RCC 7860 (cell line): Measurements from ENCODE around the gene PRKCB.

ENCODE experiments used
- DNase-seq: peaks from one replicate; pipeline ENCODE4 v3.0.0-alpha.2; 2015; ENCODE audit warnings: low spot score
- FAIRE-seq: peaks from 2 replicates; lab custom pipeline; 2012; peaks lifted over from hg19 to GRCh38; lab: Jason Lieb, UNC

The PRKCB gene

DNA sequence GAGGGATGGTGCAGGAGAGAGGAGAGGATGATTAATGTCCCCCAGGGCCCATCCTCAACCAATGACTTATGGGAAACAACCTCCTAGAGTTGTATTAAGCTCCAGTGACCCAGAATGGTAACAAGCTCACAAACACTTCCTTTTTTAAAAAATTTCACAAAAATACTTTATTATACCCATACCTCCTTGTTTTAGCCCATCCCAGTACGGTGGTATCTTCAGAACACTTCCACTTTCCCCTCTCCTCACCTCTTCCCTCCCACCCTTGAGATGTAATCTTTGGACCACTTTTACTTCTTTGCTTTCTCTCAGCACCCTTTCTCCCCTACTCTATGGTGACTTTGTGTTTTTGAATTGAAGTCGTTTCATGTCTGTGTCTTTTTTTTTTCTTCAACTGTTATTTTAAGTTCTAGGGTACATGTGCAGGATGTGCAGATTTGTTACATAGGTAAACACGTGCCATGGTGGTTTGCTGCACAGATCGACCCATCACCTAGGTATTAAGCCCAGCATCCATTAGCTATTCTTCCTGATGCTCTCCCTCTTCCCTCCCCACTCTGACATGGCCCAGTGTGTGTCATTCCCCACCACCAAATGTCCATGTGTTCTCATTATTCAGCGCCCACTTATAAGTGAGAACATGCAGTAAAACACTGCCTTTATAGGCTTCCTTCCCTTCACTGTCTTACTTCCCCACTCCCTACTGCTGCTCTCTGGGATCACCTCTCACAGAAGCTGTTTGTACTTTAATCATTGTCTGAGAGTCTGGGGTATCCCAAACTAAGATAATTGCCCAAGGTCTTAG, 124.5 kb downstream of the PRKCB start:
- FAIRE-seq: no peak

GRCh38 chr16:23962001-23962400, 126.2 kb downstream of the PRKCB start:
- no peak for FAIRE-seq

More for the DNA sequence above, 124.5 kb downstream of the PRKCB start:
- DNase-seq: no peak

GRCh38 chr16:23964136-23964535, 128.4 kb downstream of the PRKCB start:
- FAIRE-seq (no peak), DNase-seq (no peak)

More at GRCh38 chr16:23962001-23962400, 126.2 kb downstream of the PRKCB start:
- DNase-seq: no peak

DNA sequence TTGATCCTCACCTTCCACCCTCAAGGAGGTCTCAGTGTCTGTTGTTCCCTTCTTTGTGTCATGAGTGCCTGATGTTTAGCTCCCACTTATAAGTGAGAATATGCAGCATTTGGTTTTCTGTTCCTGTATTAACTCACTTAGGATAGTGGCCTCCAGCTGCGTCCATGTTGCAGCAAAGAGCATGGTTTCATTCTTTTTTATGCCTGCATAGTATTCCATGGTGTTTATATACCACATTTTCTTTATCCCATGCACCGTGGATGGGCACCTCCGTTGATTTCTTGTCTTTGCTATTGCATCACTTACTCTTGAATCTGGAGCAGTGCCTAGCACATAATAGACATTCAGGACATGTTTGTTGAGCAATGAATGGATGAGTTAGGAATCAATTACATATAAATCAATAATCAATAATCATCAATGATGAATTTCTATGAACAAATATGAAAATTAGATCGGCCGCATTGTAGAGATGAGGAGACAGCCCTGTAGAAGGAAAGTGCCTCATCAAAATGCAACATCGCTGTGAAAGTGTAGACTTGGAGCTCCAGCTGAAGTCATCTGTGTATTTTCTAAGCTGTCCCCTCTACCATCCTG, 129.5 kb downstream of the PRKCB start:
- no peak for DNase-seq
- no peak for FAIRE-seq

DNA sequence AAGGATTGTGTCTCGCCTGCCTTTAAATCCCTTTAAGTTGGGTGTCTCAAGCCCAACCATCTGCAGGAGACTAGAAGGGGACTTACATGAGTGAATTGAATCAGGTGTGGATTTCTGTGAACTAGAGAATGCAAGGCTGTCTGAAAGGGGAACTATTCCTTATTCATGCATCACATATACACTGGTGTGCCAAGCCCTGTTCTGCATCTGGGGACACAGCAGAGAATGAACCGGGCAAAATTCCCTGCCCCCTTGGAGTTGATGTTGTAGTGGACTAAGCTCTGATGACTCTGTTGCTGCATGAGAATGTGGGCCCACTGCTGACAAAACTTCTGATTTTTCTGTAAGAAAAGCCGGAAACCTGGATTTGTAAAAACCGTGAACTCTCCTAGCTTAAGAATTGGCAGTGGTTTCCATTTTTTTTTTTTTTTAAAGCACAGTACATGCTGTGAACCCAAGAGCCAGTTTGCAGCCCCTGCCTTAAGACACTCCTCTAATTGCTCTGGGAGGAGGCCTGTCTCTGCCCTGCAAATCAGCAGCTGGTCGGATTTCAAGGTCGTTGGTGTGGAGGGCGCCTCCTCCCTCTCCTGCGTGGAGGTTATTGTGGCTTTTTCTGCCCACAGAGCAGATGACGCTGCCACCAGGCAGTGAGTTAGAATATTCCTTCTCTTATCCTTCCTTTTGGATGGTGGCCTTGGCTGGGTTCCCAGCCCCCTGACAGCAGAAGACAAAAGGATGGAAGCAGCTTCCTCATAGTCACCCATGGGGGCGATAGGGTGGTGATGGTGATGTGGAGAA, 131.0 kb downstream of the PRKCB start:
- DNase-seq (no peak), FAIRE-seq (no peak)

DNA sequence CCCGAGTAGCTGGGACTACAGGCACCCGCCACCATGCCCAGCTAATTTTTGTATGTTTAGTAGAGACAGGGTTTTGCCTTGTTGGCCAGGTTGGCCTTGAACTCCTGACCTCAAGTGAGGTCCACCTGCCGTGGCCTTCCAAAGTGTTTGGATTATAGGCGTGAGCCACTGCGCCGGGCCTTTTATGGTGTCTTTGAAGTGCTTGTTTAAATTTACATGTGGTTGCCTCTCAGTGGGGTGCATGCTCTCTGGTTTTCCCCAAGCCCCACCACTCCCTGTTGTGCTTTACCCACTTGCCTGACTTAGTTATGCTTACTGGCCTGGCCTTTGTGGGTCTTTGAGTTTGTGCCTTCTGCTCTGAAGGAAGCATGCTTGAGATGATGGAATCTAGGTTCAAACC, 132.0 kb downstream of the PRKCB start:
- FAIRE-seq (no peak), DNase-seq (no peak)

DNA sequence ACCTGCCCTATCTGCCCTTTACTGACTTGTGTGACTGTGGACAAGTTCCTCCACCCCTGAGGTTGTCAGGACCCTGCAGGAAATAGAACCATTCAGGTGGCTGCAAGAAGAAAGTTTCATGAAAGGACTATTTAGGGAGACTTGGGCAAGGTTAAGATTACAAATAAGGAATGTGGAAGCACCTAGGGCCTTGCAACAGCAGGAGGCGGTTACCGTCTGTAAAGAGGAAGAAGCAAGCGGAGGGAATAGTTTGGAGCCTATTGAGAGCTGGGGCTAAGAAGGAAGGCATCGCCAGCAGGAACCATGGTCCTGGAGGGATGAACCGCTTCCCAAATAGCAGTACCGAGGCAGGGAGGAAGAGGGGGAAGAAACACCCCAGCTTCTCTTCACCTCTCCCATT, 132.4 kb downstream of the PRKCB start:
- DNase-seq (no peak), FAIRE-seq (no peak)

DNA sequence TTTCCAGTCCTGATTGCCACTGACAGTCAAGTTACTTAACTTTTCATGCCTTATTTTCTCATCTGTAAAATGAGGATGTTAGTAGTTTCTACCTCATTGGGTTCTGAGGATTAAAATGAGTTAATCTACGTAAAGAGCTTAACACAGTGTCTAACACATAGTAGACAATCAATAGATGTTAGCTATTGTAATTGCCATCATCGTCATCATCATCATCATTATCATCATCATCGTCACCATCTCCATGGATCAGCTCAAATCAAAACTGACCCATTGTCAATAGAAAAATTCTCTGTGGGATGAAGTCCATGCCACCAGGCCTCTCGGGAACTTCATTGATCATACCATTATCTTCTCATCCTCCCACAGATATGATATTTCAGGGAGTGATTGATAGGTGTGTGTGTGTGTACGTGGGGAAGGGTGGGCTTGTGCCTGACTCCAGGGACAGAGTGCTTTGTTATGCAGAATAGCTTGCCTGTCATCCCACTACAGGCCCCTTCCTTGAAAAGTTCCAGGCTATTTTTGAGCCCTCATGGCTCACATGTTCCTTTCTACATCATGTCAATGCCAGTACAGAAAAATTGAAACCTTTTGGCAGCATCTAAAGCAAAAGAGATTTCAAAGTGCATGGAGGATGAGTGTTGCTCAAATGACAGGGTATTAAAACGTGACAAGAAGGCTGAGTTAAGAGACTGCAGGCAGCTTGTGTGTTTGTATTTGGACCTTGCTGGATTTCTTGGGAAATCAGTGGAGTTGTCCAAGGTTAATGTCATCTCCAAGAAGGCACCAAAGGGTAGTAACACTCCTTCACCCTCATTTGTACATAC, 133.9 kb downstream of the PRKCB start:
- no peak for DNase-seq
- no peak for FAIRE-seq

GRCh38 chr16:23974223-23974622, 138.4 kb downstream of the PRKCB start:
- DNase-seq: no peak

GRCh38 chr16:23975293-23975692, 139.5 kb downstream of the PRKCB start:
- no peak for DNase-seq
- FAIRE-seq: no peak

More at GRCh38 chr16:23974223-23974622, 138.4 kb downstream of the PRKCB start:
- no peak for FAIRE-seq

- no peak for FAIRE-seq
- no peak for DNase-seq
Observed at GRCh38 chr16:23976091-23976490, 140.3 kb downstream of the PRKCB start.

GRCh38 chr16:23976524-23976923, 140.7 kb downstream of the PRKCB start:
- FAIRE-seq: no peak
- DNase-seq: no peak

GRCh38 chr16:23979441-23979840, 143.7 kb downstream of the PRKCB start:
- FAIRE-seq (no peak), DNase-seq (no peak)

DNA sequence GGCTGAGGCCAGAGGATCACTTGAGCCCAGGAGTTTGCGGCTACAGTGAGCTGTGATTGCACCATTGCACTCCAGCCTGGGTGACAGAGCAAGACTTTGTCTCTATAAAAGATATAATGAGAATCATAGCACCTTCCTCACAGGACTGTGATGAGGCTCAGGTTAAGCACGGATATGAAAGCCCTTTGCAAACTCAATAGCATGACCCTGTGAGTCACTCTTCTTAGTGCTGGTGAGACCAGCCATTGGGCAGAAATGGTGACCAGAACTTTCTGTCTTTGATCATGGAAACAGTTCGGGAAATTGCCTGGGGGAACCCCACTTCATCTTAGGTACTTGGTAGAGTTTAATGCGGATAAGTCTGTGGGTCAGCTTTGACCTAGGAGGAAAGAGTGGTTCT, 144.2 kb downstream of the PRKCB start:
- no peak for DNase-seq

GRCh38 chr16:23981429-23982399, 145.9 kb downstream of the PRKCB start:
- DNase-seq (no peak), FAIRE-seq (no peak)

More for the DNA sequence above, 144.2 kb downstream of the PRKCB start:
- no peak for FAIRE-seq

GRCh38 chr16:23986455-23986854, 150.7 kb downstream of the PRKCB start:
- DNase-seq (no peak), FAIRE-seq (no peak)

DNA sequence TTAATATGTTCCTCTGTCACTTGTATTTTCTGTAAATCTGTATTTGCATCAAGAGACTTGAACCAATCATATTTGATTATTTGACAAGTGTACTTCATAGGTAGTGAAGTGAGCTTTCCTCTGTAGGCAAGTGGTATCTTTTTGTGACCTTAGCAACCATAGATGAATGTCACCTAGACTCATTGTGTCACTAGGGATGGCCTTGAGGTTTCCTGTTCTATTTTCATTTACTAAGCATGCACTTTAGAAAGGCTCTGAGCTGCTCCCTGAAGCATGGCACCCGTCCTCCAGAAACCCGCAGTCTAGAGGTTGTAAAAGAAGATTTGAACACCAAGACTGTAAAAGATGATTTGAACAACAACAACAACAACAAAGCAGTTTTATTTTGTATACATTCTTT, 151.7 kb downstream of the PRKCB start:
- no peak for FAIRE-seq
- no peak for DNase-seq

- no peak for FAIRE-seq
Observed at GRCh38 chr16:23990507-23990906, 154.7 kb downstream of the PRKCB start.

DNA sequence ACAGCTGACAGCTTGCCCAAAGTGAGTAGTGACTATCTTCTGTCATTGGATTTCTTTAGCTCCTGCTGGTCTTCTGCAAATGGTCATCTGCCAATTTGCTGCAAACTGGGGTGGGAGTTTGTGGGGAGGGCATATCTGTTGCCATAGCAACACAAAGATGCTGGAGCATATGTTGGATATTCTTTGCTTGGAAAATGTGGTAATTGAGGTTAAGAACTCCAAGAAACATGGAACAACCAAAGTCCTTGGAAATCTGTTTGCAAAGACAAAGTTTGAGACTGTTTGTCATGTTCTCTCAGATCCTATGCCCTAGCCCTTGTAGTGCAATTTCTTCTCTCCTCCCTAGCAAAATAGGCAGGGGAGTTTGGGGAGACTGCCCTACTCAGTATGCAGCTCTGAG, 155.3 kb downstream of the PRKCB start:
- no peak for FAIRE-seq
- DNase-seq: no peak

More at GRCh38 chr16:23990507-23990906, 154.7 kb downstream of the PRKCB start:
- no peak for DNase-seq
